Measurements from ENCODE around the gene FYN.

The FYN gene

DNA sequence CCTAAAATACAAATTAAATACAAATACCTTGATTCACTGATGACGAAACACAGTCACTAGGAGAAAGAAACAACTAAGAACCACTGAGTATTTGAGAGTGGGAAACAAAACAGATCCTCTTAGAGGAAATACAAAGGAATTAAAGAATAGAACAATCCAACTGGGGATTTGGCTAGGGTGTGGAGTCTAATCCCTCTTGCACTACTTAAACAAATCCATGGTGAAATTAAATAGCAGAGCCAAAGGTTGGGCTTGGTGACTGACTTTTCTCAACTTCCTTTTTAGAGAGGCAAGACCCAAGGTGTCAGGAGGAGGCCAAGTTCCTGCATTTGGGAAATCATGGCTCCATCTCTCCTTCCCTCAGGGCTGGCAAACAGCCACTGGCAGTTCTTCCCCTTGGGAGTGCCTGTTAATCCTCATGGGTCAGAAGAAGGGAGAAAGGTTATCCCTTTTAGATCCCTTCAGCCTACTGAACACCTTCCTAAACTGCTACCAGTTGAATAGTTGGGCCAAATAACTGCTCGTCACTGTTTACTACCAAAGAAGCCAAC lies 166.3 kb downstream of the FYN start:
- no peaks in the 10 kb centered on the region for H3K27me3 ChIP-seq (ENCODE audit: low read depth, low read length)
- no peak overlapping the region for H3K4me3 ChIP-seq (ENCODE audit: low read depth in 1 of 2, low read length in 2 of 2)
- H3K27ac ChIP-seq (ENCODE audit: low read length) = no peak overlapping the region
- H3K4me1 ChIP-seq (ENCODE audit: control insufficient read depth in 1 of 2, insufficient read depth in 2 of 2, low read length in 2 of 2) = peaks cover 10 to 18% of the 10 kb centered on the region in 2 donors
- no peaks in the 10 kb centered on the region for H3K9me3 ChIP-seq (ENCODE audit: control insufficient read depth in 1 of 2, low read length in 2 of 2)
- peaks cover 8 to 15% of the 10 kb centered on the region in 2 donors for H3K36me3 ChIP-seq (ENCODE audit: control insufficient read depth in 1 of 2, insufficient read depth in 2 of 2, low read length in 2 of 2)

GRCh38 chr6:111703723-111704122 lies 169.5 kb downstream of the FYN start:
- Histone ChIP-seq H3K27ac (ENCODE audit: low read length) (no peak overlapping the region), H3K4me3 (ENCODE audit: low read depth in 1 of 2, low read length in 2 of 2) (no peak overlapping the region), H3K27me3 (ENCODE audit: low read depth, low read length) (no peaks in the 10 kb centered on the region), H3K36me3 (ENCODE audit: control insufficient read depth in 1 of 2, insufficient read depth in 2 of 2, low read length in 2 of 2) (peaks cover 13 to 23% of the 10 kb centered on the region in 2 donors), H3K9me3 (ENCODE audit: control insufficient read depth in 1 of 2, low read length in 2 of 2) (no peaks in the 10 kb centered on the region), H3K4me1 (ENCODE audit: control insufficient read depth in 1 of 2, insufficient read depth in 2 of 2, low read length in 2 of 2) (peaks cover 0 to 5% of the 10 kb centered on the region in 2 donors)

DNA sequence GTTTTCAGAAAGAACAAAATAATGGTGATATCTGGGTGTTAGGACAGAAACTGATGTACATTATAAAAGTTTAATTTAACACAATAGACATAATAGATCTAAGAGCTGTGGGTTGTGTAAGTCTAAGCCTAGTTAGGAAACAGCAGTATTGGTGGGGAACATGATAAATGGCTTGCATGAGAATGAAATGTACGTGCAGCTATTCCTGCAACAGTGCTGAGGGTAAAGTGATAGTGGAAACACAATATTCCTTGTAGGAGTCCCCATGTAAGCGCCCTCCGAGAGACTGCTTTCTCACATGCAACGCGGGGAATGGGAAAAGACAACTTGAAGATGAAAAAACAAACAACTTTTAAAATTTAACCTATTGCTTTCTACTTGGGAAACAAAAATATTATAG lies 171.0 kb downstream of the FYN start:
- Histone ChIP-seq H3K4me3 (ENCODE audit: low read depth in 1 of 2, low read length in 2 of 2) (no peak overlapping the region), H3K27ac (ENCODE audit: low read length) (no peak overlapping the region), H3K9me3 (ENCODE audit: control insufficient read depth in 1 of 2, low read length in 2 of 2) (no peaks in the 10 kb centered on the region), H3K4me1 (ENCODE audit: control insufficient read depth in 1 of 2, insufficient read depth in 2 of 2, low read length in 2 of 2) (peaks cover 0 to 5% of the 10 kb centered on the region in 2 donors), H3K36me3 (ENCODE audit: control insufficient read depth in 1 of 2, insufficient read depth in 2 of 2, low read length in 2 of 2) (peaks cover 13 to 27% of the 10 kb centered on the region in 2 donors), H3K27me3 (ENCODE audit: low read depth, low read length) (no peaks in the 10 kb centered on the region)

DNA sequence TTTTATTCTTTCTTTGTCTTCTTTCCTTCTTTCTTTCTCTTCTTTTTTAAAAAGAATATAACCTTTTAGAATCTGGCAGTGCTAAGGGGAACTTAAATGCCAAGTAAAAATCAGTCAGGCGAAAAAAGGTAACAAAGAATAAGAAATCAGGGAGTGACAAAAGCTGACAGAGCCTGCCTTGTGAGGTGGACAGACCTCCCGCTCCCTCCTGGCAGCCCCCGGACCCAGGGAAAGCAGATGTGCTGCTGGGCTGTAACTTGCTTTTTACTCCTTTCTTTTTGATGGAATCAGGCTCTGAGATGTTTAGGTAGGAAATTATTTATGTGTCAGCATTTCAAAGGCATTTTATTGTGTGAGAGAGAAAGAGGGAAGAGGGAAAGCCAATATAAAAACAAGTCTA lies 172.1 kb downstream of the FYN start:
- Histone ChIP-seq H3K27me3 (ENCODE audit: low read depth, low read length) (no peaks in the 10 kb centered on the region), H3K4me3 (ENCODE audit: low read depth in 1 of 2, low read length in 2 of 2) (no peak overlapping the region), H3K9me3 (ENCODE audit: control insufficient read depth in 1 of 2, low read length in 2 of 2) (no peaks in the 10 kb centered on the region), H3K27ac (ENCODE audit: low read length) (no peak overlapping the region), H3K4me1 (ENCODE audit: control insufficient read depth in 1 of 2, insufficient read depth in 2 of 2, low read length in 2 of 2) (no peaks in the 10 kb centered on the region), H3K36me3 (ENCODE audit: control insufficient read depth in 1 of 2, insufficient read depth in 2 of 2, low read length in 2 of 2) (peaks cover 13 to 22% of the 10 kb centered on the region in 2 donors)

- Histone ChIP-seq H3K27me3 (ENCODE audit: low read depth, low read length) (no peaks in the 10 kb centered on the region), H3K9me3 (ENCODE audit: control insufficient read depth in 1 of 2, low read length in 2 of 2) (no peaks in the 10 kb centered on the region), H3K4me1 (ENCODE audit: control insufficient read depth in 1 of 2, insufficient read depth in 2 of 2, low read length in 2 of 2) (no peaks in the 10 kb centered on the region), H3K4me3 (ENCODE audit: low read depth in 1 of 2, low read length in 2 of 2) (no peak overlapping the region), H3K36me3 (ENCODE audit: control insufficient read depth in 1 of 2, insufficient read depth in 2 of 2, low read length in 2 of 2) (peaks cover 13 to 22% of the 10 kb centered on the region in 2 donors), H3K27ac (ENCODE audit: low read length) (no peak overlapping the region)
Measured at GRCh38 chr6:111700135-111700690, 173.0 kb downstream of the FYN start.

- H3K27ac ChIP-seq (ENCODE audit: low read length) = no peak overlapping the region
- H3K4me1 ChIP-seq (ENCODE audit: control insufficient read depth in 1 of 2, insufficient read depth in 2 of 2, low read length in 2 of 2) = no peaks in the 10 kb centered on the region
- H3K9me3 ChIP-seq (ENCODE audit: control insufficient read depth in 1 of 2, low read length in 2 of 2) = no peaks in the 10 kb centered on the region
- H3K36me3 ChIP-seq (ENCODE audit: control insufficient read depth in 1 of 2, insufficient read depth in 2 of 2, low read length in 2 of 2) = peaks cover 17 to 26% of the 10 kb centered on the region in 2 donors
- no peak overlapping the region for H3K4me3 ChIP-seq (ENCODE audit: low read depth in 1 of 2, low read length in 2 of 2)
- no peaks in the 10 kb centered on the region for H3K27me3 ChIP-seq (ENCODE audit: low read depth, low read length)
Measured at GRCh38 chr6:111699123-111699522, 174.1 kb downstream of the FYN start.

DNA sequence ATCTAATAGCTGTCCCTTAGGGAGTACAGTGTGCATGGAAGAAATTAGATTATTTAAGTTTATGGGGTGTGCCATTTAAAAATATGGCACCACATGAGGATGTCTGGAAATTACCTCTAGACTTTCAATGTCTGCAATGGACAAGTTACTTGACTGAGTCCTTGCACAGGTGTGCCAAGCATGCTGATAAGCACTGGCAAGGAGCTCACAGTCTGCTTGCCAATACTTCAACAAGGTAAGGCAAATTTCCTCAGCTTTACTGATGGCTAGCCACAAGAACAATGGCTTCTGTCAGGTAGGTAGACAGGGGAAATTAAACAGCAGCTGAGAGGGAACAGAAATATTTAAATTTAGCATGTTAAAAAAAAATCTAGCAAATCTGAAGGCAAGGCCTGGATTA lies 176.4 kb downstream of the FYN start:
- Histone ChIP-seq H3K4me3 (ENCODE audit: low read depth in 1 of 2, low read length in 2 of 2) (no peak overlapping the region), H3K27ac (ENCODE audit: low read length) (no peak overlapping the region), H3K4me1 (ENCODE audit: control insufficient read depth in 1 of 2, insufficient read depth in 2 of 2, low read length in 2 of 2) (peaks cover 8 to 19% of the 10 kb centered on the region in 2 donors), H3K36me3 (ENCODE audit: control insufficient read depth in 1 of 2, insufficient read depth in 2 of 2, low read length in 2 of 2) (peaks cover 19 to 24% of the 10 kb centered on the region in 2 donors), H3K27me3 (ENCODE audit: low read depth, low read length) (no peaks in the 10 kb centered on the region), H3K9me3 (ENCODE audit: control insufficient read depth in 1 of 2, low read length in 2 of 2) (no peaks in the 10 kb centered on the region)

DNA sequence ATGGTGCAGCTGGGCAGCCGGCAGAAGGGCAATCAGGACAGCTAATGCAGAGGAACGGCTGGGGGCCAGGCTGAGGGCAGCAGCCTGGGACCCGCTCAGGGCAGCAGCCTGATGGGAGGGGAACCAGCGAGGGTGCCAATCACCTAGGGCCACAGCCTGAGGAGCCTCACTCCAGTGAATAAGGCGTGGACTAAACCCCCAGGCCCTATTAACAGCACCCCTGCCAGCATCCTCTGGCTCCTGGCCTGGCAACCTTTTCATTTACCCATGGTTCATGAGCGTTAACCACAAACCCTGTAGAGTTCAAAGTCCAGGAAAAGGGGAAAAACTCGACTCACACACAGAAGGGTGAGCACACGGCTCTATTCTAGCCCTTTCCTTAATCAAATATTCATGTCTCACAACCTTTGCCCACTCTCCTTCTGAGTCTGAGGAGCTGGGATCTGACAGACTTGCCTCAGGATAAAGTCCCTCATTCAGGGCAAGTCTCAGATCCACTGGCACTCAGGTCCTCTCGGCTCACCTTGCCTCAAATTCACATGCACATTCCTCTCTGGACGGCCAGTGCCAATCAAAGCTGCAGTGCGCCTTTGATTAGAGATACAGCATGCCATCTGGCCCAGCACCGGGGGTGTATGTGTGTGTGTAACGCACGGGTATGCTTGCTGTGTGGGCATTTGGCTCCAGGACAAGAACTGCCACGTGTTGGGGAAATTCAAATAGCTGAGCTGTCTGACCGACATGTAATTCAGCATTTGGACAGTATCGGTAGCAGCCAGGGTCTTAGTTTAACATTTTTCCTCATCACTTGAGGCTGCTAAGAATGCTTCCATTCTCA lies 180.7 kb downstream of the FYN start:
- H3K36me3 ChIP-seq (ENCODE audit: control insufficient read depth in 1 of 2, insufficient read depth in 2 of 2, low read length in 2 of 2) = peaks cover 11 to 19% of the 10 kb centered on the region in 2 donors
- no peak overlapping the region for H3K4me3 ChIP-seq (ENCODE audit: low read depth in 1 of 2, low read length in 2 of 2)
- no peaks in the 10 kb centered on the region for H3K27me3 ChIP-seq (ENCODE audit: low read depth, low read length)
- H3K4me1 ChIP-seq (ENCODE audit: control insufficient read depth in 1 of 2, insufficient read depth in 2 of 2, low read length in 2 of 2) = peaks cover 18 to 33% of the 10 kb centered on the region in 2 donors
- H3K9me3 ChIP-seq (ENCODE audit: control insufficient read depth in 1 of 2, low read length in 2 of 2) = no peaks in the 10 kb centered on the region
- no peak overlapping the region for H3K27ac ChIP-seq (ENCODE audit: low read length)

GRCh38 chr6:111691345-111692225 lies 181.7 kb downstream of the FYN start:
- H3K36me3 ChIP-seq (ENCODE audit: control insufficient read depth in 1 of 2, insufficient read depth in 2 of 2, low read length in 2 of 2) = peaks cover 11 to 19% of the 10 kb centered on the region in 2 donors

GRCh38 chr6:111689946-111690345 lies 183.3 kb downstream of the FYN start:
- Histone ChIP-seq H3K4me3 (ENCODE audit: low read depth in 1 of 2, low read length in 2 of 2) (no peak overlapping the region), H3K36me3 (ENCODE audit: control insufficient read depth in 1 of 2, insufficient read depth in 2 of 2, low read length in 2 of 2) (peaks cover 11 to 19% of the 10 kb centered on the region in 2 donors), H3K27me3 (ENCODE audit: low read depth, low read length) (no peaks in the 10 kb centered on the region), H3K9me3 (ENCODE audit: control insufficient read depth in 1 of 2, low read length in 2 of 2) (no peaks in the 10 kb centered on the region), H3K27ac (ENCODE audit: low read length) (no peak overlapping the region), H3K4me1 (ENCODE audit: control insufficient read depth in 1 of 2, insufficient read depth in 2 of 2, low read length in 2 of 2) (peaks cover 30 to 33% of the 10 kb centered on the region in 2 donors)

More at GRCh38 chr6:111691345-111692225, 181.7 kb downstream of the FYN start:
- no peaks in the 10 kb centered on the region for H3K9me3 ChIP-seq (ENCODE audit: control insufficient read depth in 1 of 2, low read length in 2 of 2)
- H3K27me3 ChIP-seq (ENCODE audit: low read depth, low read length) = no peaks in the 10 kb centered on the region
- peak overlapping the region; percentile 24 for H3K27ac ChIP-seq (ENCODE audit: low read length)
- H3K4me3 ChIP-seq (ENCODE audit: low read depth in 1 of 2, low read length in 2 of 2) = no peak overlapping the region
- H3K4me1 ChIP-seq (ENCODE audit: control insufficient read depth in 1 of 2, insufficient read depth in 2 of 2, low read length in 2 of 2) = peaks cover 18 to 33% of the 10 kb centered on the region in 2 donors

GRCh38 chr6:111689419-111689818 lies 183.8 kb downstream of the FYN start:
- H3K4me3 ChIP-seq (ENCODE audit: low read depth in 1 of 2, low read length in 2 of 2) = no peak overlapping the region
- H3K36me3 ChIP-seq (ENCODE audit: control insufficient read depth in 1 of 2, insufficient read depth in 2 of 2, low read length in 2 of 2) = peaks cover 11 to 18% of the 10 kb centered on the region in 2 donors
- peaks cover 30 to 33% of the 10 kb centered on the region in 2 donors for H3K4me1 ChIP-seq (ENCODE audit: control insufficient read depth in 1 of 2, insufficient read depth in 2 of 2, low read length in 2 of 2)
- no peak overlapping the region for H3K27ac ChIP-seq (ENCODE audit: low read length)
- no peaks in the 10 kb centered on the region for H3K9me3 ChIP-seq (ENCODE audit: control insufficient read depth in 1 of 2, low read length in 2 of 2)
- H3K27me3 ChIP-seq (ENCODE audit: low read depth, low read length) = no peaks in the 10 kb centered on the region

Measured in muscle layer of duodenum (tissue), 2 donors.